Heart left ventricle (tissue), 13 donors: ENCODE measurements around the gene DTNB.
"Not testable (repeated sequence)": the region's sequence is repeated elsewhere in the genome, so short reads cannot be mapped to it uniquely, and the experiment has no call there.

Experiments used
- POLR2A ChIP-seq, 2 donors: fragments of 450-650 bp; IDR thresholded peaks; one replicate each; pipeline ENCODE4 v1.6.1; 2017; ENCODE audit warnings: antibody characterized with exemption in 2 of 2, mild to moderate bottlenecking in 2 of 2, moderate library complexity in 2 of 2
- TF ChIP-seq, protein P1 (sequence below), 12 donors: fragments of 200-600 bp; sonication (generic) in 4 of 12; IDR thresholded peaks; one replicate each; pipeline versions ENCODE4 v1.5.0 to v1.8.0; 2018 to 2022; ENCODE audit warnings: antibody characterized with exemption in 12 of 12, mild to moderate bottlenecking in 5 of 12
- donor health status: ischemic (EF 13 %, LVEDD 7.1; RV severe dilation, severe dysfunction).
- donor health status: DM: no; HTN: yes; CAD: no.
- donor health status: DM: no; HTN: no; CAD: no.
- donor health status: ischemic (EF 25% LVEDD 6.9; RV normal size, moderate dysfunction).
- donor health status: ischemic (EF 25% LVEDD 5.7; RV mildly dilated, moderate dysfunction).
- donor health status: ischemic (EF 35%, LVEDD 5.7; RV mildly dilated, moderate dysfunction).
- donor health status: nonischemic (EF 11% LVEDD 7.7; RV severe dilation, severe dysfunction).
- donor health status: DM: yes; HTN: yes; CAD: no.
- donor health status: PGD.
- donor health status: ischemic (EF 29% LVEDD 5.4; RV normal size, mild dysfunction).
- donor health status: nonischemic (EF 23%, LVEDD 6.1; RV moderate dilation, normal function).

DNA sequence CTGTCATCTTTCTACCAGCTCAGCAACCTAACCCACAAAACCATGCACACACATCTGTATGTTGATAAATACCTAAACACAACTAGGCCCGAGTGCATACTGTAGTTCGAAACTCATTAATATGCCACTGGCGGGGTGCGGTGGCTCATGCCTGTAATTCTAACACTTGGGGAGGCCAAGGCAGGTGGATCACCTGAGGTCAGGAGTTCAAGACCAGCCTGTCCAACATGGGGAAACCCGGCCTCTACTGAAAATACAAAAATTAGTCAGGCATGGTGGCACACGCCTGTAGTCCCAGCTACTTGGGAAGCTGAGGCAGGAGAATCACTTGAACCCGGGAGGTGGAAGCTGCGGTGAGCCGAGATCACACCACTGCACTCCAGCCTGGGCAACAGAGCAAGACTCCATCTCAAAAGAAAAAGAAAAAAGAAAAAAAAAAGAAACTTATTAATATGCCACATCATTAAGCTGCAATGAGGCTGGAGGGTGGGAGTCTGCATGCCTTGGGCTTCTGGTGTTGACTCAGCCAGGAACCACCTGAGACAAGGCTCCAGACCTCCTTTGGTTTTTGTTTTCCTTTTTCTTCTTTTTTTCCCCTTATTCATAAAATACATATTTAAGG lies 71.6 kb downstream of the DTNB start:
- TF ChIP-seq, protein P1, sequence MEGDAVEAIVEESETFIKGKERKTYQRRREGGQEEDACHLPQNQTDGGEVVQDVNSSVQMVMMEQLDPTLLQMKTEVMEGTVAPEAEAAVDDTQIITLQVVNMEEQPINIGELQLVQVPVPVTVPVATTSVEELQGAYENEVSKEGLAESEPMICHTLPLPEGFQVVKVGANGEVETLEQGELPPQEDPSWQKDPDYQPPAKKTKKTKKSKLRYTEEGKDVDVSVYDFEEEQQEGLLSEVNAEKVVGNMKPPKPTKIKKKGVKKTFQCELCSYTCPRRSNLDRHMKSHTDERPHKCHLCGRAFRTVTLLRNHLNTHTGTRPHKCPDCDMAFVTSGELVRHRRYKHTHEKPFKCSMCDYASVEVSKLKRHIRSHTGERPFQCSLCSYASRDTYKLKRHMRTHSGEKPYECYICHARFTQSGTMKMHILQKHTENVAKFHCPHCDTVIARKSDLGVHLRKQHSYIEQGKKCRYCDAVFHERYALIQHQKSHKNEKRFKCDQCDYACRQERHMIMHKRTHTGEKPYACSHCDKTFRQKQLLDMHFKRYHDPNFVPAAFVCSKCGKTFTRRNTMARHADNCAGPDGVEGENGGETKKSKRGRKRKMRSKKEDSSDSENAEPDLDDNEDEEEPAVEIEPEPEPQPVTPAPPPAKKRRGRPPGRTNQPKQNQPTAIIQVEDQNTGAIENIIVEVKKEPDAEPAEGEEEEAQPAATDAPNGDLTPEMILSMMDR (IDR thresholded peaks at IDR 0.05) = not testable (repeated sequence)
- TF ChIP-seq POLR2A (IDR thresholded peaks at IDR 0.05) = not testable (repeated sequence)
